HepG2 (cell line): ENCODE data around the gene CTNNAL1. TPM values are rescaled to one million over a fixed set of nuclear protein-coding genes. Genes with fewer than 3 reads are reported as not detected.
"Not testable (repeated sequence)": the region's sequence is repeated elsewhere in the genome, so short reads cannot be mapped to it uniquely, and the experiment has no call there.

Experiments
- ATAC-seq: fragments of 200-7000 bp; cut with Tn5 transposase; 3 replicates; pipeline ENCODE4 v1.9.1; 2020; ENCODE audit warnings: mild to moderate bottlenecking, moderate library complexity
- BruUV-seq: library from RNA; stranded (reverse); fragments of 400-500 nt; replicated peaks from 2 replicates; lab custom pipeline; 2021; lab: Mats Ljungman, UMichigan
- CTCF ChIA-PET: fragments of 300-600 bp; formaldehyde crosslinking; extraction: SDS; loops from one replicate; lab custom pipeline; 2021; ENCODE audit warnings: low total read pairs, inconsistent platforms, low intra/inter-chr PET ratio; lab: Yijun Ruan, JAX
- POLR2A ChIA-PET: fragments of 350-600 bp; sonication (Branson Sonifier 250); formaldehyde crosslinking; loops from one replicate; lab custom pipeline; 2020; ENCODE audit warnings: antibody characterized with exemption, inconsistent platforms; lab: Yijun Ruan, JAX
- DNase-seq: peaks from one replicate; pipeline ENCODE4 v3.0.0-alpha.2; 2015; ENCODE audit warnings: low spot score
- FAIRE-seq: peaks from 3 replicates; lab custom pipeline; 2011; peaks lifted over from hg19 to GRCh38; lab: Jason Lieb, UNC
- H2AFZ ChIP-seq: one replicate; pipeline ENCODE4 v1.6.1; 2011; ENCODE audit warnings: low read length, inconsistent platforms
- H3K27ac ChIP-seq: fragments of 300-600 bp; 3 replicates; pipeline ENCODE4 v1.8.0; 2011; ENCODE audit warnings: mixed run types, mild to moderate bottlenecking, mixed read lengths, low read length, inconsistent platforms; ENCODE audit not compliant: insufficient read depth; ENCODE audit errors: extremely low read length
- H3K27me3 ChIP-seq, 2 experiments: fragments of 200-600 bp in 1 of 2; 2 replicates in 1 of 2; 3 replicates in 1 of 2; pipeline versions ENCODE4 v1.6.0 to v1.8.0; 2011; ENCODE audit warnings: low read length in 2 of 2, mild to moderate bottlenecking in 2 of 2, moderate library complexity in 2 of 2, inconsistent platforms in 1 of 2; ENCODE audit not compliant: insufficient read depth in 2 of 2, control insufficient read depth in 1 of 2
- H3K36me3 ChIP-seq, 2 experiments: fragments of 200-600 bp in 1 of 2; replicated peaks in 1 of 2; 2 replicates in 1 of 2; 3 replicates in 1 of 2; pipeline versions ENCODE4 v1.5.1 to v1.8.0; 2011; ENCODE audit warnings: low read length in 2 of 2, inconsistent platforms in 1 of 2; ENCODE audit not compliant: insufficient read depth in 2 of 2, control insufficient read depth in 1 of 2
- H3K4me1 ChIP-seq: 2 replicates; pipeline ENCODE4 v1.5.1; 2012; ENCODE audit warnings: low read length, inconsistent platforms; ENCODE audit not compliant: insufficient read depth
- H3K4me2 ChIP-seq: 2 replicates; pipeline ENCODE4 v1.6.0; 2011; ENCODE audit warnings: low read depth, low read length, inconsistent platforms
- H3K4me3 ChIP-seq, 3 experiments: fragments of 200-600 bp in 1 of 3; sonication (generic), shearing (Covaris generic) in 1 of 3; replicated peaks in 1 of 3; 2 replicates each; pipeline ENCODE4 v1.5.1; 2011 to 2016; ENCODE audit warnings: low read length in 3 of 3, inconsistent platforms in 2 of 3, low read depth in 2 of 3, mild to moderate bottlenecking in 2 of 3, control low read depth in 1 of 3, mixed read lengths in 1 of 3; ENCODE audit not compliant: insufficient read depth in 1 of 3
- H3K79me2 ChIP-seq: one replicate; pipeline ENCODE4 v1.6.1; 2011; ENCODE audit warnings: low read length, inconsistent platforms; ENCODE audit not compliant: insufficient read depth
- H3K9ac ChIP-seq: 2 replicates; pipeline ENCODE4 v1.6.0; 2011; ENCODE audit warnings: mild to moderate bottlenecking, low read depth, low read length, inconsistent platforms; ENCODE audit not compliant: insufficient read depth
- H3K9me3 ChIP-seq: 2 replicates; pipeline ENCODE4 v1.5.1; 2012; ENCODE audit warnings: mild to moderate bottlenecking, low read length
- H4K20me1 ChIP-seq: 2 replicates; pipeline ENCODE4 v1.6.0; 2011; ENCODE audit warnings: inconsistent platforms, mild to moderate bottlenecking, low read length, moderate library complexity; ENCODE audit not compliant: insufficient read depth
- GATA4 ChIP-seq: sonication (generic); IDR thresholded peaks from 2 replicates; pipeline ENCODE4 v1.6.1; 2016; ENCODE audit warnings: antibody characterized with exemption, low read depth, borderline replicate concordance
- MYNN ChIP-seq: sonication (generic); formaldehyde crosslinking; IDR thresholded peaks from 2 replicates; pipeline ENCODE4 v1.4.0; 2020; ENCODE audit warnings: mild to moderate bottlenecking, low read depth, missing genetic modification reagents
- NR2F1 ChIP-seq, 2 experiments: fragments of 450-650 bp in 1 of 2; formaldehyde crosslinking in 1 of 2; IDR thresholded peaks; 2 replicates each; pipeline versions ENCODE4 v1.5.0 to v1.6.1; 2016 to 2020; ENCODE audit warnings: mild to moderate bottlenecking in 1 of 2, missing compliant biosample characterization in 1 of 2, missing genetic modification reagents in 1 of 2, moderate library complexity in 1 of 2
- WGBS: methylation state at CpG from one replicate; pipeline ENCODE4 v1.1.6; 2017; ENCODE audit warnings: low lambda C conversion rate; 5-methylcytosine and 5-hydroxymethylcytosine counted together
- in situ Hi-C: cut with HindIII; loops from 2 replicates; pipeline ENCODE4 v1.10.0; 2017; ENCODE audit warnings: low pct_unique_long_range_greater_than_20kb; ENCODE audit not compliant: extremely low pct_ligation_motif_present
- intact Hi-C: fragments of 100-400 bp; cut with micrococcal nuclease; formaldehyde crosslinking; loops from one replicate; pipeline ENCODE4 v1.10.0; 2022; ENCODE audit not compliant: unreplicated experiment
- polyA plus RNA-seq, 8 experiments: library from polyadenylated mRNA; depleted of rRNA in 3 of 8; stranded (reverse) in 7 of 8; unstranded in 1 of 8; fragments of >200 nt; fragmentation: Illumina TruSeq in 4 of 8; extraction: Trizol in 4 of 8; gene quantifications; 2 replicates each; pipeline versions ENCODE4 v1.2.1 to v1.2.3, GENCODE V29; 2011 to 2016; ENCODE audit warnings: low read depth in 4 of 8, missing spikeins in 1 of 8, mixed read lengths in 1 of 8; ENCODE audit not compliant: insufficient read depth in 1 of 8
- total RNA-seq, 5 experiments: library from RNA; depleted of rRNA; stranded (reverse); fragments of >200 nt; fragmentation: Illumina TruSeq; extraction: Trizol; gene quantifications; 2 replicates each; pipeline ENCODE4 v1.2.3, GENCODE V29; 2016; ENCODE audit warnings: low read depth in 1 of 5
- TF ChIP-seq, protein P1 (sequence below): sonication (generic); formaldehyde crosslinking; IDR thresholded peaks from 2 replicates; pipeline ENCODE4 v1.8.0; 2022; ENCODE audit warnings: missing genetic modification reagents, mild to moderate bottlenecking, moderate library complexity, borderline replicate concordance
- TF ChIP-seq, protein P2 (sequence below): sonication (generic); formaldehyde crosslinking; IDR thresholded peaks from 2 replicates; pipeline ENCODE4 v1.4.0; 2020; ENCODE audit warnings: mild to moderate bottlenecking, missing genetic modification reagents

Gene CTNNAL1
- total and polyA plus RNA-seq, 2 of the 13 experiments (the other 11 are each of a cell fraction or from before 2014, with no cell fraction given), result 32.0 to 162 TPM

DNA sequence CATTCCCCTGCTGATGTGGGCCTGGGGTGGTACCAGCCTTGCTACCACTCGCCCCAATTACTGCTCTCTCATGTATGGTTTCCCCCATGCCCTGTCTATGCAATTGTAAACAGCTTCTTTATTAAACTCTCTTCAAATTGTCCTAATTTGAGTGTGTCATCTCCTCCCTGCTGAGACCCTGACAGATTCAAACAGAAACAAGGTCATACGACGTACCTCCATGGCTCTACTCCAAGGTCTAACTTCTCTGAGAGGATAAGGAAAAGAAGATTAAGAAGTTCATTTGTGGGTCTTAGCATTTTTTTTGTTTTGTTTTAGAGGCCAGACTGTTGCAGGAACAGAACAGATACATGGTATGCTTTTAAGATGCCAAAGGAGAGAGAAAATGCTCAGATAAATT, 41.1 kb downstream of the CTNNAL1 start:
- TF ChIP-seq GATA4 (no peak), MYNN (CRISPR knock-in tag) (no peak), NR2F1 (CRISPR knock-in tag; IDR thresholded peaks at IDR 0.05) (no peak)
- TF ChIP-seq, protein P1, sequence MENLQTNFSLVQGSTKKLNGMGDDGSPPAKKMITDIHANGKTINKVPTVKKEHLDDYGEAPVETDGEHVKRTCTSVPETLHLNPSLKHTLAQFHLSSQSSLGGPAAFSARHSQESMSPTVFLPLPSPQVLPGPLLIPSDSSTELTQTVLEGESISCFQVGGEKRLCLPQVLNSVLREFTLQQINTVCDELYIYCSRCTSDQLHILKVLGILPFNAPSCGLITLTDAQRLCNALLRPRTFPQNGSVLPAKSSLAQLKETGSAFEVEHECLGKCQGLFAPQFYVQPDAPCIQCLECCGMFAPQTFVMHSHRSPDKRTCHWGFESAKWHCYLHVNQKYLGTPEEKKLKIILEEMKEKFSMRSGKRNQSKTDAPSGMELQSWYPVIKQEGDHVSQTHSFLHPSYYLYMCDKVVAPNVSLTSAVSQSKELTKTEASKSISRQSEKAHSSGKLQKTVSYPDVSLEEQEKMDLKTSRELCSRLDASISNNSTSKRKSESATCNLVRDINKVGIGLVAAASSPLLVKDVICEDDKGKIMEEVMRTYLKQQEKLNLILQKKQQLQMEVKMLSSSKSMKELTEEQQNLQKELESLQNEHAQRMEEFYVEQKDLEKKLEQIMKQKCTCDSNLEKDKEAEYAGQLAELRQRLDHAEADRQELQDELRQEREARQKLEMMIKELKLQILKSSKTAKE (CRISPR knock-in tag), result no peak
- TF ChIP-seq, protein P2, sequence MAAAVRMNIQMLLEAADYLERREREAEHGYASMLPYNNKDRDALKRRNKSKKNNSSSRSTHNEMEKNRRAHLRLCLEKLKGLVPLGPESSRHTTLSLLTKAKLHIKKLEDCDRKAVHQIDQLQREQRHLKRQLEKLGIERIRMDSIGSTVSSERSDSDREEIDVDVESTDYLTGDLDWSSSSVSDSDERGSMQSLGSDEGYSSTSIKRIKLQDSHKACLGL (CRISPR knock-in tag), result no peak
- H2AFZ ChIP-seq, result no peak overlapping the region
- no peaks in the 10 kb centered on the region for H3K79me2 ChIP-seq
- no peaks in the 10 kb centered on the region for H3K4me1 ChIP-seq
- ChIA-PET POLR2A (no interaction called here), CTCF (no interaction called here)
- H3K4me3 ChIP-seq, result no peak overlapping the region
- H3K4me2 ChIP-seq, result no peak overlapping the region
- no peaks in the 10 kb centered on the region for H3K9me3 ChIP-seq
- no peaks in the 10 kb centered on the region for H4K20me1 ChIP-seq
- DNase-seq (no peak), FAIRE-seq (no peak), ATAC-seq (no peak)
- WGBS, result 97% methylated on average over 3 of the region's 3 CpGs
- H3K27ac ChIP-seq, result no peak overlapping the region
- intact Hi-C loops (no loop called here), in situ Hi-C loops (no loop called here)
- H3K36me3 ChIP-seq, result peaks cover 5 to 32% of the 10 kb centered on the region in 2 experiments; a peak in 2 of 5 replicates
- no peak overlapping the region for H3K9ac ChIP-seq
- no TSS peak for BruUV-seq
- H3K27me3 ChIP-seq, result no peaks in the 10 kb centered on the region

DNA sequence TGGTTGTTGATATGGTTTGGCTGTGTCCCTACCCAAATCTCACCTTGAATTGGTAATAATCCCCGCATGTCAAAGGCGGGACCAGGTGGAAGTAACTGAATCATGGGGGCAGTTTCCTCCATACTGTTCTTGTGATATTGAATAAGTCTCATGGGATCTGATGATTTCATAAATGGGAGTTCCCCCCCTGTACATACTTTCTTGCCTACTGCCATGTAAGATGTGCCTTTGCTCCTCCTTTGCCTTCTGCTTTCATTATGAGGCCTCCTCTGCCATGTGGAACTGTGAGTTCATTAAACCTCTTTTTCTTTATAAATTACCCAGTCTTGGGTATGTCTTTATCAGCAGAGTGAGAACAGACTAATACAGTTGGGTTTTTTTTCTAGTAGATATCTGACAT, 41.9 kb downstream of the CTNNAL1 start:
- intact Hi-C loops, ATAC-seq, H3K4me2 ChIP-seq, H4K20me1 ChIP-seq, H3K79me2 ChIP-seq, POLR2A ChIA-PET, H3K9ac ChIP-seq, DNase-seq, FAIRE-seq, BruUV-seq, H3K4me3 ChIP-seq, H3K27ac ChIP-seq, H3K4me1 ChIP-seq, H3K27me3 ChIP-seq, in situ Hi-C loops, CTCF ChIA-PET, H2AFZ ChIP-seq, H3K9me3 ChIP-seq: not testable (repeated sequence)
- whole genome bisulfite sequencing, result 100% methylated on average over 2 of the region's 2 CpGs
- H3K36me3 ChIP-seq, result peaks cover 5 to 28% of the 10 kb centered on the region in 2 experiments; a peak in 2 of 5 replicates
